Activated T-cell treated with anti-CD3 and anti-CD28 coated beads for 48 hours (primary cell): ENCODE data around the gene SETD2.
"Not testable (repeated sequence)": the region's sequence is repeated elsewhere in the genome, so short reads cannot be mapped to it uniquely, and the experiment has no call there.

Experiments
- DNase-seq: peaks from one replicate; pipeline ENCODE4 v3.0.0-alpha.2; 2020; ENCODE audit warnings: low read depth

The SETD2 gene

DNA sequence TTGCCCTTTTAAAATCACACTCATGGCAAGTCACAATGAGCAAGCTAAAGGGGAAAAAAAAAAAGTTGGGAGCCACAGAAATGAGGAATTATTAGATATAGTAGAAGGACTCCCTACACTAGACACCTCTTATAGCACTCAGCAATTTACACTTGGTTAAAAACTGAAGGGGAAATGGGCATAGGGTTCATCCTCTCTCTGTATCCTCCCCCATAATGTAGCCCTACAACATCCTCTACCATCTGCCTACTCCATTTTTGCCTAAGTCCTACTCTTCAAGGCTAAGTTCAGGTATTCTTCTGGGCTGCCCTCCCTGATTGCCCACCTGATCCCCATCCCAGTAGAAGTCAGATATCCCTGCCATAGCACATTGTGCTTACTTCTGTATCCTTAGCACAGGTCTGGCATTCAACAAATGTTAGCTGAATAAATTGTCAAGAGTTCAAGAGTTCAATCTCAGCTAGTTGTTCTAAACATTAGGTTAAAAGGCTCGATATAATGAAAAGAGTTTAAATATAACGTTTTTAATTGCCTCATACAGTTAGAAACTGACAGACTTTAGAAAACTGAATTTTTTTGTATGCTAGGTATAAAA is 14.5 kb downstream of the SETD2 start:
- DNase-seq, result no peak

GRCh38 chr3:47145272-47145671 is 18.6 kb downstream of the SETD2 start:
- DNase-seq, result no peak

DNA sequence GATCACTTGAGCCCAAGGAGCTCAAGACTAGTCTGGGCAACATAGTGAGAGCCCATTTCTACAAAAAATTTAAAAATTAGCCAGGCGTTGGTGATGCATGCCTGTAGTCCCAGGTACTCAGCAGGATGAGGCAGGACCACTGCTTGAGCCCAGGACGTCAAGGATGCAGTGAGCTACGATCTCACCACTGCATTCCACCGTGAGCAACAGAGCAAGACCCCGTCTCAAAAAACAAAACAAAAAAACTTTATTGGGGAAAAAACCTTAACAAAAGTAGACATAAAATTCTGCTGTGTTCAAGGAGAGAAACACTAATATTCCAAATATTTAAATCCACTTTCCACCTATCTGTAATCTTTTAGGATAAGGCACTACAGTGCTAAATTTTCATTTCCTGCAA is 20.8 kb downstream of the SETD2 start:
- no peak for DNase-seq

GRCh38 chr3:47142536-47142935 is 21.4 kb downstream of the SETD2 start:
- not testable (repeated sequence) for DNase-seq

GRCh38 chr3:47140973-47141461 is 22.9 kb downstream of the SETD2 start:
- not testable (repeated sequence) for DNase-seq

GRCh38 chr3:47140553-47140952 is 23.4 kb downstream of the SETD2 start:
- not testable (repeated sequence) for DNase-seq

DNA sequence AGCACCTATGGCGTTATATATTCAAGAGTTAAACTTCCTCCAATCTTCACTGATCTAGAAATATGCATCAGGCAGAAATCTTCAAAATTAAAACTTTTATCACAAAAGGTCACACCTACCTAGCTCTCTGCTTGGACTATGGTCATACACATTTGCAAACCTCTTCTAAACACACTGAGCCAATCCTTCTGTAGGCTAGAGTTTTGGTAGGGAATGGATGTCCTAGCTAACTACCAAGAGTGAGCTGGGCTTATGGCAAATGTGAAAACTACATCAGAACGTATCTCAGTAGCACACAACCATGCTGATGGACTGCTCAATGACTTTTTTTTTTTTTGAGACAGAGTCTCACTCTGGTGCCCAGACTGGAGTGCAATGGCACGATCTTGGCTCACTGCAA is 29.6 kb downstream of the SETD2 start:
- DNase-seq, result no peak

GRCh38 chr3:47133641-47134040 is 30.3 kb downstream of the SETD2 start:
- DNase-seq, result no peak

DNA sequence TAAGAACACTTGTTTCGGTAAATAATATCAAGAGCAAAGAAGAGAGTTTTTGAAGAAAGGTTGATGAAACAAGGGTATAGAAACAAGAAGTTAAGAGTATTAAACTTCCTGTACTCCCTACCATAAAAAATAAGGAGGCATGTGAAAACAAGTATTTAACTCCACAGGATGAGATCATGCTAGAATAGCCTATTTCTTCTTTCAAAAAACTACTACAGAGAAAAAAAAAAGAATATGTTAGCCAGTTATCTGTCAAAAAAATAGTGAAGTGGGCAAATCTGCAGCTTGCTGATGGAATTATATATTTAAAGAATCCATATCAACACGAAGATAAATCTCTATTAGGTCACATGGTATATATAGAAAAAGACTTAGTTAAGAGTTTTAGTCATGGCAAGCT is 33.4 kb downstream of the SETD2 start:
- no peak for DNase-seq

GRCh38 chr3:47128137-47128536 is 35.8 kb downstream of the SETD2 start:
- no peak for DNase-seq

GRCh38 chr3:47123857-47124256 is 40.1 kb downstream of the SETD2 start:
- no peak for DNase-seq

- DNase-seq, result no peak
Observed at GRCh38 chr3:47121409-47121808, 42.5 kb downstream of the SETD2 start.

DNA sequence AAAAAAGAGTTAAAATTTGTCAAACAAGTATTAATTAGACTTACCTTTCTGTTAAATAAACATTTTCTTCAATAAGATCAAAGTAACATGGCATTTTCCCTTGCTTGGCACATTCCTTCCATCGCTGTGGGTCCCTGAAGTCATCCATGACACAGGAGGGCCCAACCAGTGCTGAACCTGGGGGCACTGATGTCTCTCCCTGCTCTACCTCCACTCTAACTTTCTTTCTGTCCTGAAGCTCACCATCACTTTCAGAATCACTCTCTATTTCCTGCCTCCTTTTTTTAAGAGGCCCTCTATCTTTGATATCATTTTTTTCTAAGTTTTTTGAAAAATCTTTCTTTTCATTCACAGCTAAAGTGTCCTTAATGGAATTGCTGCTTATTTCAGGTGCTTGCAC is 43.8 kb downstream of the SETD2 start:
- no peak for DNase-seq

DNA sequence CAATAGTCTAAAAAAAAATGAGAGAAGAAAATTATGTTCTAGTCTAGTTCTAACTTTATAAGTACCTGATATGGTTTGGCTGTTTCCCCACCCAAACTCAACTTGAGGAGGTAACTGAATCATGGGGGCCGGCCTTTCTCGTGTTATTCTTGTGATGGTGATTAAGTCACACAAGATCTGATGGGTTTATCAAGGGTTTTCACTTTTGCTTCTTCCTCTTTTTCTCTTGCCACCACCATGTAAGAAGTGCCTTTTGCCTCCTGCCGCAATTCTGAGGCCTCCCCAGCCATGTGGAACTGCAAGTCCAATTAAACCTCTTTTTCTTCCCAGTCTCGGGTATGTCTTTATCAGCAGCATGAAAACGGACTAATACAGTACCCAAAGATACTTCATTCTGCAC is 44.5 kb downstream of the SETD2 start:
- DNase-seq, result not testable (repeated sequence)

- no peak for DNase-seq
Observed at GRCh38 chr3:47117807-47118364, 46.0 kb downstream of the SETD2 start.

DNA sequence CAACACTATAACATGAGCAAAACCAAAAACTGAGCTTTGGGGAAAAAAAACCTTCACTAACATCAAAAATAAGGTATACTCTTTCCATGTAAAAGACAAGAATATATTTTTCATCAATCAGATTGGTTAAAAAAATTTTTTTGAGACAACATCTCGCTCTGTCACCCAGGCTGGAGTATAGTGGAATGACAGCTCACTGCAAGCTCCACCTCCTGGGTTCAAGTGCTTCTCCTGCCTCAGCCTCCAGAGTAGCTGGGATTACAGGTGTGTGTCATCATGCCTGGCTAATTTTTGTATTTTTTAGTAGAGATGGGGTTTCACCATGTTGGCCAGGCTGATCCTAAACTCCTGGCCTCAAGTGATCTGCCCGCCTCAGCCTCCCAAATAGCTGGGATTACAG is 48.4 kb downstream of the SETD2 start:
- not testable (repeated sequence) for DNase-seq

- no peak for DNase-seq
Observed at GRCh38 chr3:47113669-47114365, 50.1 kb downstream of the SETD2 start.

DNA sequence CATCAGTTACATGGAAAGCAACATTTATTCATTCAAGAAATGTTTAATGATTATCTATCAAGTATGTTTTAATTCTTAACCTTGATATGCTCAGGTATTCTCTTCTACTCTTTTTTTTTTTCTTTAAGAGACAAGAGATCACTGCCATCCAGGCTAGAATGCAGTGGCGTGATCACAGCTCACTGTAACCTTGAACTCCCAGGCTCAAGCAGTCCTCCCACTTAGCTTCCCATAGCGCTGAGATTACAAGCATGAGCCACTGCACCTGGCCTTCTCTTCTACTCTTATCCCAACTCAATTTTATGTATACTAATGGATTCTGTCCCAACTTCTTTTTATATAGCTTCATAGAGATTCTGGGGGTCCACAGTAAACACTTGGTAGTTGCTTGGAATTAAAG is 50.9 kb downstream of the SETD2 start:
- no peak for DNase-seq

DNA sequence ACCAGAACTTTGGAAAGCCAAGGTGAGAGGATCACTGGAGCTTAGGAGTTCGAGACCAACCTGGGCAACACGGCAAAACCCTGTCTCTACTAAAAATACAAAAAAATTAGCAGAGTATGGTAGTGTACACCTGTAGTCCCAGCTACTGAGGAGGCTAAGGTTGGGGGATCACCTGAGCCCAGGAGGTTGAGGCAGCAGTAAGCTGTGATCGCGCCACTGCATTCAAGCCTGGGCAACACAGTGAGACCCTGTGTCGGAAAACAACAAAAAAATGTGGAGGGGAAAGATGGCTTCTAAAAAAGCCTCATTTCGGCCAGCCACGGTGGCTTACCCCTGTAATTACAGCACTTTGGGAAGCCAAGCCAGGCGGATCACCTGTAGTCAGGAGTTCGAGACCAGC is 54.5 kb downstream of the SETD2 start:
- DNase-seq, result no peak

DNA sequence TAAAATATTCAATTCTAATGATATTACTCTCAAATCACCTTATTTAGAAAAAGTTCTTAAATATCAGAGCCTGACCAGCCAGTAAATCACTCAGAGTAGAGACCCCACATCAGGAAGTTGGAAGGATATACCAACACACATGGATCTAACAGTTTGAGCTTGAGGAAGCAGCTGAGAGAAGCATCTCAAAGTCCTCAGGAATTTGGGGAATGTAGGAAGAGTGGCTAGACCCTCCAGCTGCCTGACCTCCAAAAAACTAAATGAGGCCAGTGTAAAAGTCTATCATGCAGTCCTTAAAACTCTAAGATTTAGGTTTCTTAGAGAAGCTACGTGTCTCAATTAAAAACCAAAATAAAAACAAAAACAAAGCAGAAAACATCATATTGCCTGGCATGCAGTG is 55.4 kb downstream of the SETD2 start:
- no peak for DNase-seq

DNA sequence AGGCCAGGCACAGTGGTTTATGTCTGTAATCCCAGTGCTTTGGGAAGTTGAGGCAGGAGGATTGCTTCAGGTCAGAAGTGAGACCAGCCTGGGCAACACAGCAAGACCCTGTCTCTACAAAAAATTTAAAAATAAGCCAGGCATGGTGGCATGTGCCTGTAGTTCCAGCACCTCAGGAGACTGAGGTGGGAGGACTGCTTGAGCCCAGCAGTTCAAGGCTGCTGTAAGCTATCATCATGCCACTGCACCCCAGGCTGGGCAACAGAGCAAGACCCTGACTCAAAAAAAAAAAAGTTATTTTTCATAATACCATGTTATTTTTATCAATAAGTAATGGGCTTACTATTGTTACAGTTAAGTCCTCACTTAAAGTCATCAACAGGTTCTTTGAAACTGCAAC is 59.7 kb downstream of the SETD2 start:
- no peak for DNase-seq

- DNase-seq, result no peak
Observed at GRCh38 chr3:47103619-47104018, 60.3 kb downstream of the SETD2 start.

- DNase-seq, result no peak
Observed at GRCh38 chr3:47102081-47102600, 61.8 kb downstream of the SETD2 start.
